Measurements from ENCODE around the gene MICALL1.

- TF ChIP-seq RARB (CRISPR knock-in tag; IDR thresholded peaks at IDR 0.05): no peak
- no peak for TF ChIP-seq ZC3H10 (CRISPR knock-in tag; IDR thresholded peaks at IDR 0.05)
- TF ChIP-seq, protein P1, sequence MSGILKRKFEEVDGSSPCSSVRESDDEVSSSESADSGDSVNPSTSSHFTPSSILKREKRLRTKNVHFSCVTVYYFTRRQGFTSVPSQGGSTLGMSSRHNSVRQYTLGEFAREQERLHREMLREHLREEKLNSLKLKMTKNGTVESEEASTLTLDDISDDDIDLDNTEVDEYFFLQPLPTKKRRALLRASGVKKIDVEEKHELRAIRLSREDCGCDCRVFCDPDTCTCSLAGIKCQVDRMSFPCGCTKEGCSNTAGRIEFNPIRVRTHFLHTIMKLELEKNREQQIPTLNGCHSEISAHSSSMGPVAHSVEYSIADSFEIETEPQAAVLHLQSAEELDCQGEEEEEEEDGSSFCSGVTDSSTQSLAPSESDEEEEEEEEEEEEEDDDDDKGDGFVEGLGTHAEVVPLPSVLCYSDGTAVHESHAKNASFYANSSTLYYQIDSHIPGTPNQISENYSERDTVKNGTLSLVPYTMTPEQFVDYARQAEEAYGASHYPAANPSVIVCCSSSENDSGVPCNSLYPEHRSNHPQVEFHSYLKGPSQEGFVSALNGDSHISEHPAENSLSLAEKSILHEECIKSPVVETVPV (CRISPR knock-in tag; IDR thresholded peaks at IDR 0.05): no peak
- TF ChIP-seq, protein P2, sequence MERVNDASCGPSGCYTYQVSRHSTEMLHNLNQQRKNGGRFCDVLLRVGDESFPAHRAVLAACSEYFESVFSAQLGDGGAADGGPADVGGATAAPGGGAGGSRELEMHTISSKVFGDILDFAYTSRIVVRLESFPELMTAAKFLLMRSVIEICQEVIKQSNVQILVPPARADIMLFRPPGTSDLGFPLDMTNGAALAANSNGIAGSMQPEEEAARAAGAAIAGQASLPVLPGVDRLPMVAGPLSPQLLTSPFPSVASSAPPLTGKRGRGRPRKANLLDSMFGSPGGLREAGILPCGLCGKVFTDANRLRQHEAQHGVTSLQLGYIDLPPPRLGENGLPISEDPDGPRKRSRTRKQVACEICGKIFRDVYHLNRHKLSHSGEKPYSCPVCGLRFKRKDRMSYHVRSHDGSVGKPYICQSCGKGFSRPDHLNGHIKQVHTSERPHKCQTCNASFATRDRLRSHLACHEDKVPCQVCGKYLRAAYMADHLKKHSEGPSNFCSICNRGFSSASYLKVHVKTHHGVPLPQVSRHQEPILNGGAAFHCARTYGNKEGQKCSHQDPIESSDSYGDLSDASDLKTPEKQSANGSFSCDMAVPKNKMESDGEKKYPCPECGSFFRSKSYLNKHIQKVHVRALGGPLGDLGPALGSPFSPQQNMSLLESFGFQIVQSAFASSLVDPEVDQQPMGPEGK (CRISPR knock-in tag; IDR thresholded peaks at IDR 0.05; ENCODE audit: borderline replicate concordance): no peak
- no peak for TF ChIP-seq TOX (CRISPR knock-in tag; IDR thresholded peaks at IDR 0.05; ENCODE audit: borderline replicate concordance)
- no peak for TF ChIP-seq ISL1 (CRISPR knock-in tag; IDR thresholded peaks at IDR 0.05)
- no peak for TF ChIP-seq OSR1 (CRISPR knock-in tag; IDR thresholded peaks at IDR 0.05)
- no peak for TF ChIP-seq ZFP30 (CRISPR knock-in tag; IDR thresholded peaks at IDR 0.05)
- no peak for TF ChIP-seq ZNF8 (CRISPR knock-in tag; IDR thresholded peaks at IDR 0.05)
- TF ChIP-seq BACH2 (CRISPR knock-in tag; IDR thresholded peaks at IDR 0.05; ENCODE audit: borderline replicate concordance): no peak
- TF ChIP-seq, protein P3, sequence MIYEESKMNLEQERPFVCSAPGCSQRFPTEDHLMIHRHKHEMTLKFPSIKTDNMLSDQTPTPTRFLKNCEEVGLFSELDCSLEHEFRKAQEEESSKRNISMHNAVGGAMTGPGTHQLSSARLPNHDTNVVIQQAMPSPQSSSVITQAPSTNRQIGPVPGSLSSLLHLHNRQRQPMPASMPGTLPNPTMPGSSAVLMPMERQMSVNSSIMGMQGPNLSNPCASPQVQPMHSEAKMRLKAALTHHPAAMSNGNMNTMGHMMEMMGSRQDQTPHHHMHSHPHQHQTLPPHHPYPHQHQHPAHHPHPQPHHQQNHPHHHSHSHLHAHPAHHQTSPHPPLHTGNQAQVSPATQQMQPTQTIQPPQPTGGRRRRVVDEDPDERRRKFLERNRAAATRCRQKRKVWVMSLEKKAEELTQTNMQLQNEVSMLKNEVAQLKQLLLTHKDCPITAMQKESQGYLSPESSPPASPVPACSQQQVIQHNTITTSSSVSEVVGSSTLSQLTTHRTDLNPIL (CRISPR knock-in tag; IDR thresholded peaks at IDR 0.05; ENCODE audit: low read depth): no peak
Measured at GRCh38 chr22:37979782-37980181, 73.7 kb downstream of the MICALL1 start.

Data from SK-N-SH treated with all-trans-retinoic acid at 6 μM for 48 hours (cell line).